Measurements from ENCODE around the gene ORC5. TPM values are rescaled to one million over a fixed set of nuclear protein-coding genes. Genes with fewer than 3 reads are reported as not detected.

Gene ORC5
- total and polyA plus RNA-seq, 2 donors (not counting 1 experiment from before 2014, with no cell fraction given): 12.1 to 18.8 TPM

DNA sequence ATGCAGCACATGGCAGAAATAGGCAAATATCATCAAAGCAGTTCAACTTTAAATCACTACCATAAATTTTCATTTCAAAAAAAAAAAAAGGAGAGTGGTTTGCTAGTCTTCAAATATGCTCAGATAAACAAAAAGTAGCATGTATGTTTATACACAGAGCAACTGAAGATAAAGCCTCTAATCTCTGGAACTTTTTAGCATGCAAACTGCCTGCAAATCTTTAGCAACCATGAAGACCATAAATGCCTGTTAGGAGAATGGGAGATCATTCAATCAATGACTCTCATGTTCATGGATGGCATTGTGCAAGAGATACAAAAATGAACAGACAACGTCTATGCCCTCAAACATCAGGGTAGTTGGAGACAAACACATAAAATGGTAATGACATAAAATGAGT is 57.3 kb downstream of the ORC5 start:
- H3K27ac ChIP-seq (ENCODE audit: insufficient read depth, low read length): no peak overlapping the region
- no peak overlapping the region for H3K4me2 ChIP-seq (ENCODE audit: extremely low read depth, insufficient read depth, low read length)
- H4K20me1 ChIP-seq (ENCODE audit: control insufficient read depth, extremely low read depth, insufficient read depth, low read length): no peaks in the 10 kb centered on the region
- H3K4me1 ChIP-seq (ENCODE audit: control insufficient read depth, extremely low read depth, insufficient read depth, low read length): no peaks in the 10 kb centered on the region
- DNase-seq (ENCODE audit: low read depth in 2 of 2): no peak
- no peaks in the 10 kb centered on the region for H3K36me3 ChIP-seq (ENCODE audit: control insufficient read depth, insufficient read depth, low read length)
- no peak overlapping the region for H3K9ac ChIP-seq (ENCODE audit: insufficient read depth, low read length)
- H3K9me3 ChIP-seq (ENCODE audit: control insufficient read depth, insufficient read depth, low read depth, low read length): no peaks in the 10 kb centered on the region
- H3K79me2 ChIP-seq (ENCODE audit: control insufficient read depth, insufficient read depth, low read length): no peaks in the 10 kb centered on the region
- TF ChIP-seq, protein P1, sequence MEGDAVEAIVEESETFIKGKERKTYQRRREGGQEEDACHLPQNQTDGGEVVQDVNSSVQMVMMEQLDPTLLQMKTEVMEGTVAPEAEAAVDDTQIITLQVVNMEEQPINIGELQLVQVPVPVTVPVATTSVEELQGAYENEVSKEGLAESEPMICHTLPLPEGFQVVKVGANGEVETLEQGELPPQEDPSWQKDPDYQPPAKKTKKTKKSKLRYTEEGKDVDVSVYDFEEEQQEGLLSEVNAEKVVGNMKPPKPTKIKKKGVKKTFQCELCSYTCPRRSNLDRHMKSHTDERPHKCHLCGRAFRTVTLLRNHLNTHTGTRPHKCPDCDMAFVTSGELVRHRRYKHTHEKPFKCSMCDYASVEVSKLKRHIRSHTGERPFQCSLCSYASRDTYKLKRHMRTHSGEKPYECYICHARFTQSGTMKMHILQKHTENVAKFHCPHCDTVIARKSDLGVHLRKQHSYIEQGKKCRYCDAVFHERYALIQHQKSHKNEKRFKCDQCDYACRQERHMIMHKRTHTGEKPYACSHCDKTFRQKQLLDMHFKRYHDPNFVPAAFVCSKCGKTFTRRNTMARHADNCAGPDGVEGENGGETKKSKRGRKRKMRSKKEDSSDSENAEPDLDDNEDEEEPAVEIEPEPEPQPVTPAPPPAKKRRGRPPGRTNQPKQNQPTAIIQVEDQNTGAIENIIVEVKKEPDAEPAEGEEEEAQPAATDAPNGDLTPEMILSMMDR (conservative IDR thresholded peaks at IDR 0.05 in 1 of 2, IDR thresholded peaks at IDR 0.05 in 1 of 2; ENCODE audit: low read depth in 1 of 2, low read length in 2 of 2): no peak
- TF ChIP-seq EZH2 (IDR thresholded peaks at IDR 0.05; ENCODE audit: low read length, missing control alignments): no peak
- H2AFZ ChIP-seq (ENCODE audit: low read length): no peak overlapping the region
- no peaks in the 10 kb centered on the region for H3K27me3 ChIP-seq (ENCODE audit: control insufficient read depth, insufficient read depth, low read length)
- no peak overlapping the region for H3K4me3 ChIP-seq (replicated peaks in 1 of 4; ENCODE audit: control extremely low read depth in 1 of 4, insufficient read depth in 1 of 4, low read depth in 3 of 4, low read length in 4 of 4)

DNA sequence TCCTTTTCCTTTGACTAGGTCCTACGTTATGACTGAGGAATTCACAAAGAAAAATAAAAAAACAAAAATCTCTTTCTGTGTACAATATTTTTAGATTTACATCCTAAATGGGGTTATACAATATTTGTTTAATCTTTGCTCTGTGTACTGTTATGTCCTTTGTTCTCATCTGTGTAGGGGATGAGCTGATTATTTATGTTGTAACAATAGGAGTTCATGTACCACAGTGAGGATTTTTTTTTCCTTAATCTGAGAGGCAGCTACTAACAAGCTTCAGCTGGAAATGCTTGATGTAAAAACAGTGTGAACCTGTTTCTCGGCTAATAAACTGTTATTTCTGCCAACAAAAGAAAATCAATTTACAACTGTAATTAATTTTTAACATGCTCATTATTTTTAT is 58.0 kb downstream of the ORC5 start:
- H3K79me2 ChIP-seq (ENCODE audit: control insufficient read depth, insufficient read depth, low read length): no peaks in the 10 kb centered on the region
- TF ChIP-seq, protein P1 (conservative IDR thresholded peaks at IDR 0.05 in 1 of 2, IDR thresholded peaks at IDR 0.05 in 1 of 2; ENCODE audit: low read depth in 1 of 2, low read length in 2 of 2): no peak
- no peak for TF ChIP-seq EZH2 (IDR thresholded peaks at IDR 0.05; ENCODE audit: low read length, missing control alignments)
- DNase-seq (ENCODE audit: low read depth in 2 of 2): no peak
- no peak overlapping the region for H2AFZ ChIP-seq (ENCODE audit: low read length)
- no peaks in the 10 kb centered on the region for H3K4me1 ChIP-seq (ENCODE audit: control insufficient read depth, extremely low read depth, insufficient read depth, low read length)
- H4K20me1 ChIP-seq (ENCODE audit: control insufficient read depth, extremely low read depth, insufficient read depth, low read length): no peaks in the 10 kb centered on the region
- H3K27me3 ChIP-seq (ENCODE audit: control insufficient read depth, insufficient read depth, low read length): no peaks in the 10 kb centered on the region
- H3K36me3 ChIP-seq (ENCODE audit: control insufficient read depth, insufficient read depth, low read length): no peaks in the 10 kb centered on the region
- no peak overlapping the region for H3K27ac ChIP-seq (ENCODE audit: insufficient read depth, low read length)
- H3K9ac ChIP-seq (ENCODE audit: insufficient read depth, low read length): no peak overlapping the region
- H3K4me3 ChIP-seq (replicated peaks in 1 of 4; ENCODE audit: control extremely low read depth in 1 of 4, insufficient read depth in 1 of 4, low read depth in 3 of 4, low read length in 4 of 4): no peak overlapping the region
- H3K9me3 ChIP-seq (ENCODE audit: control insufficient read depth, insufficient read depth, low read depth, low read length): no peaks in the 10 kb centered on the region
- no peak overlapping the region for H3K4me2 ChIP-seq (ENCODE audit: extremely low read depth, insufficient read depth, low read length)

DNA sequence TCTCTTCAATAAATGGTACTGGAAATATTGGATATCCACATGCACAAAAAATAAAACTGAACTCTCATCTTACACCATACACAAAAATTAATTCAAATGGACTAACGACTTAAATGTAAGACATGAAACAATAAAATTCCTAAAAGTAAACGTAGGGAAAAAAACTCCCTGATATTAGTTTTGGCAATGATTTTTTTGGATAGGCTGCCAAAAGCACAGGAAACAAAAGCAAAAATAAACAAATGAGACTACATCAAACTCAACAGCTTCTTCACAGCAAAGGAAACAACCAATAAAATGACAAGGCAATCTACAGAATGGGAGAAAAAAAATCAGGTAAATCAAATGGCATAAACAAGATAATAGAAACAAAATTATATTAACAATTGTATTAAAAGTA is 65.7 kb downstream of the ORC5 start:
- Histone ChIP-seq H3K9me3 (ENCODE audit: control insufficient read depth, insufficient read depth, low read depth, low read length) (no peaks in the 10 kb centered on the region), H3K79me2 (ENCODE audit: control insufficient read depth, insufficient read depth, low read length) (no peaks in the 10 kb centered on the region), H3K4me2 (ENCODE audit: extremely low read depth, insufficient read depth, low read length) (no peak overlapping the region), H3K4me1 (ENCODE audit: control insufficient read depth, extremely low read depth, insufficient read depth, low read length) (no peaks in the 10 kb centered on the region), H3K9ac (ENCODE audit: insufficient read depth, low read length) (no peak overlapping the region), H3K4me3 (replicated peaks in 1 of 4; ENCODE audit: control extremely low read depth in 1 of 4, insufficient read depth in 1 of 4, low read depth in 3 of 4, low read length in 4 of 4) (no peak overlapping the region), H2AFZ (ENCODE audit: low read length) (no peak overlapping the region), H3K27ac (ENCODE audit: insufficient read depth, low read length) (no peak overlapping the region), H3K36me3 (ENCODE audit: control insufficient read depth, insufficient read depth, low read length) (no peaks in the 10 kb centered on the region), H4K20me1 (ENCODE audit: control insufficient read depth, extremely low read depth, insufficient read depth, low read length) (no peaks in the 10 kb centered on the region), H3K27me3 (ENCODE audit: control insufficient read depth, insufficient read depth, low read length) (no peaks in the 10 kb centered on the region)
- peak; percentile 21 to 22 for DNase-seq (ENCODE audit: low read depth in 2 of 2)
- TF ChIP-seq, protein P1 (conservative IDR thresholded peaks at IDR 0.05 in 1 of 2, IDR thresholded peaks at IDR 0.05 in 1 of 2; ENCODE audit: low read depth in 1 of 2, low read length in 2 of 2): no peak
- TF ChIP-seq EZH2 (IDR thresholded peaks at IDR 0.05; ENCODE audit: low read length, missing control alignments): no peak

Measured in fibroblast of lung (primary cell).